IMR-90 (cell line): ENCODE results near the gene IGF2R. TPM values are rescaled to one million over a fixed set of nuclear protein-coding genes. Genes with fewer than 3 reads are reported as not detected.

Experiments
- ATAC-seq: fragments of 200-7000 bp; cut with Tn5 transposase; 2 replicates; pipeline ENCODE4 v1.9.1; 2020; ENCODE audit warnings: low read depth, mild to moderate bottlenecking, moderate library complexity
- BruUV-seq: library from RNA; stranded (reverse); fragments of 400-500 nt; replicated peaks from 2 replicates; lab custom pipeline; 2021; lab: Mats Ljungman, UMichigan
- CTCF ChIA-PET: fragments of 300-600 bp; formaldehyde crosslinking; extraction: SDS; loops from one replicate; lab custom pipeline; 2021; ENCODE audit warnings: antibody characterized with exemption; lab: Yijun Ruan, JAX
- POLR2A ChIA-PET: fragments of 300-600 bp; sonication (Branson Sonifier 250); formaldehyde crosslinking; loops from one replicate; lab custom pipeline; 2022; ENCODE audit warnings: antibody characterized with exemption; ENCODE audit not compliant: unreplicated experiment; lab: Charles Lee
- DNase-seq: peaks from one replicate; pipeline ENCODE4 v3.0.0; 2013
- H2AFZ ChIP-seq: replicated peaks from 2 replicates; pipeline ENCODE3; 2013; ENCODE audit warnings: low read length, mild to moderate bottlenecking; ENCODE audit not compliant: poor library complexity
- H2AK5ac ChIP-seq: 2 replicates; pipeline ENCODE4 v1.6.1; 2013; ENCODE audit warnings: low read depth, low read length, inconsistent platforms
- H2AK9ac ChIP-seq: replicated peaks from 2 replicates; pipeline ENCODE3; 2013; ENCODE audit warnings: mild to moderate bottlenecking, low read depth, low read length, moderate library complexity; ENCODE audit not compliant: poor library complexity
- H2BK120ac ChIP-seq: 2 replicates; pipeline ENCODE4 v1.6.1; 2013; ENCODE audit warnings: low read depth, low read length, inconsistent platforms
- H2BK15ac ChIP-seq: 3 replicates; pipeline ENCODE4 v1.6.1; 2013; ENCODE audit warnings: low read depth, low read length, inconsistent platforms
- H2BK20ac ChIP-seq: 2 replicates; pipeline ENCODE4 v1.6.1; 2013; ENCODE audit warnings: low read depth, mild to moderate bottlenecking, inconsistent platforms, low read length, moderate library complexity
- H2BK5ac ChIP-seq: 2 replicates; pipeline ENCODE4 v1.6.1; 2013; ENCODE audit warnings: mild to moderate bottlenecking, low read depth, low read length, inconsistent platforms; ENCODE audit not compliant: poor library complexity, severe bottlenecking
- H3K14ac ChIP-seq: replicated peaks from 2 replicates; pipeline ENCODE4 v1.6.1; 2013; ENCODE audit warnings: low read depth, low read length, inconsistent platforms
- H3K18ac ChIP-seq: 2 replicates; pipeline ENCODE4 v1.6.1; 2013; ENCODE audit warnings: low read depth, low read length, control low read depth
- H3K23ac ChIP-seq: 2 replicates; pipeline ENCODE4 v1.6.1; 2013; ENCODE audit warnings: low read depth, low read length, inconsistent platforms
- H3K27ac ChIP-seq: 2 replicates; pipeline ENCODE4 v1.5.1; 2013; ENCODE audit warnings: mild to moderate bottlenecking, control low read depth, low read length; ENCODE audit not compliant: insufficient read depth
- H3K27me3 ChIP-seq: 2 replicates; pipeline ENCODE4 v1.6.1; 2013; ENCODE audit warnings: low read length; ENCODE audit not compliant: control insufficient read depth, insufficient read depth
- H3K36me3 ChIP-seq: 2 replicates; pipeline ENCODE4 v1.6.1; 2013; ENCODE audit warnings: low read length, mixed read lengths; ENCODE audit not compliant: control insufficient read depth, insufficient read depth
- H3K4ac ChIP-seq: 2 replicates; pipeline ENCODE4 v1.6.1; 2013; ENCODE audit warnings: low read depth, low read length, inconsistent platforms
- H3K4me1 ChIP-seq: 2 replicates; pipeline ENCODE4 v1.6.1; 2013; ENCODE audit warnings: low read length, mixed read lengths; ENCODE audit not compliant: control insufficient read depth, insufficient read depth
- H3K4me2 ChIP-seq: 2 replicates; pipeline ENCODE4 v1.6.1; 2013; ENCODE audit warnings: low read depth, mild to moderate bottlenecking, control low read depth, low read length, moderate library complexity
- H3K4me3 ChIP-seq: 2 replicates; pipeline ENCODE4 v1.5.1; 2013; ENCODE audit warnings: low read depth, mild to moderate bottlenecking, control low read depth, low read length, moderate library complexity; ENCODE audit not compliant: insufficient read depth
- H3K56ac ChIP-seq: 2 replicates; pipeline ENCODE4 v1.6.1; 2013; ENCODE audit warnings: low read length, inconsistent platforms; ENCODE audit not compliant: insufficient read depth; ENCODE audit errors: extremely low read depth
- H3K79me1 ChIP-seq, 2 experiments: 2 replicates each; pipeline ENCODE4 v1.6.1; 2013; ENCODE audit warnings: low read length in 2 of 2, inconsistent platforms in 1 of 2, low read depth in 1 of 2
- H3K9ac ChIP-seq: 2 replicates; pipeline ENCODE4 v1.6.1; 2013; ENCODE audit warnings: low read depth, low read length, control low read depth
- H3K9me1 ChIP-seq: 2 replicates; pipeline ENCODE4 v1.6.1; 2013; ENCODE audit warnings: low read length, inconsistent platforms; ENCODE audit not compliant: insufficient read depth
- H3K9me3 ChIP-seq: 2 replicates; pipeline ENCODE4 v1.6.1; 2013; ENCODE audit warnings: low read length; ENCODE audit not compliant: control insufficient read depth, insufficient read depth
- H4K20me1 ChIP-seq: 2 replicates; pipeline ENCODE4 v1.6.1; 2013; ENCODE audit warnings: low read length, inconsistent platforms; ENCODE audit not compliant: insufficient read depth
- H4K5ac ChIP-seq: 2 replicates; pipeline ENCODE4 v1.6.1; 2013; ENCODE audit warnings: mild to moderate bottlenecking, low read depth, low read length, control low read depth
- H4K8ac ChIP-seq, 2 experiments: 2 replicates each; pipeline ENCODE4 v1.6.1; 2013; ENCODE audit warnings: low read depth in 2 of 2, low read length in 2 of 2, control low read depth in 1 of 2, inconsistent platforms in 1 of 2
- H4K91ac ChIP-seq: 2 replicates; pipeline ENCODE4 v1.6.1; 2013; ENCODE audit warnings: low read depth, low read length, inconsistent platforms; ENCODE audit not compliant: insufficient read depth
- CHD1 ChIP-seq: IDR thresholded peaks from 2 replicates; pipeline ENCODE4 v1.6.1; 2012; ENCODE audit warnings: low read depth, low read length, improper control_type of control experiment
- MAZ ChIP-seq: IDR thresholded peaks from 2 replicates; pipeline ENCODE4 v1.6.1; 2012; ENCODE audit warnings: low read depth, mild to moderate bottlenecking, low read length, improper control_type of control experiment, moderate library complexity, borderline replicate concordance
- MXI1 ChIP-seq: IDR thresholded peaks from 2 replicates; pipeline ENCODE4 v1.6.1; 2012; ENCODE audit warnings: low read depth, mild to moderate bottlenecking, low read length, moderate library complexity, borderline replicate concordance
- NFE2L2 ChIP-seq: fragments of 150-350 bp; IDR thresholded peaks from 2 replicates; pipeline ENCODE4 v1.6.1; 2016; ENCODE audit warnings: low read depth, mild to moderate bottlenecking, low read length
- POLR2A ChIP-seq: IDR thresholded peaks from 2 replicates; pipeline ENCODE4 v1.6.1; 2012; ENCODE audit warnings: mild to moderate bottlenecking, low read depth, low read length
- RAD21 ChIP-seq: IDR thresholded peaks from 2 replicates; pipeline ENCODE4 v1.6.1; 2012; ENCODE audit warnings: low read length, improper control_type of control experiment
- RFX5 ChIP-seq: IDR thresholded peaks from 2 replicates; pipeline ENCODE4 v1.8.0; 2012; ENCODE audit warnings: low read depth, mild to moderate bottlenecking, low read length, moderate library complexity
- SMC3 ChIP-seq: fragments of 150-350 bp; IDR thresholded peaks from 2 replicates; pipeline ENCODE4 v1.6.1; 2016; ENCODE audit warnings: low read depth, mild to moderate bottlenecking, antibody characterized with exemption, low read length, moderate library complexity
- WGBS, 2 experiments: methylation state at CpG; one replicate each; pipeline versions ENCODE4 v1.1.5 to v1.1.7; 2013; ENCODE audit warnings: missing lambda C conversion rate in 2 of 2; ENCODE audit not compliant: insufficient read length in 1 of 2; ENCODE audit errors: extremely low coverage in 2 of 2; 5-methylcytosine and 5-hydroxymethylcytosine counted together
- dilution Hi-C: fragments of 300-500 bp; cut with HindIII; formaldehyde crosslinking; loops from one replicate; pipeline ENCODE4 v1.14.3; 2018; ENCODE audit warnings: low sequenced_read_pairs; ENCODE audit not compliant: unreplicated experiment
- in situ Hi-C: fragments of 300-500 bp; cut with MboI; formaldehyde crosslinking; loops from 3 replicates; pipeline ENCODE4 v1.14.3; 2019; ENCODE audit warnings: low sequenced_read_pairs, inconsistent platforms, mixed read lengths
- intact Hi-C: fragments of 100-400 bp; cut with micrococcal nuclease; formaldehyde crosslinking; loops from 2 replicates; pipeline ENCODE4 v1.10.0; 2022
- polyA plus RNA-seq, 3 experiments: library from polyadenylated mRNA; depleted of rRNA; stranded (reverse); fragments of >200 nt; gene quantifications; 2 replicates each; pipeline ENCODE4 v1.2.3, GENCODE V29; 2012; ENCODE audit warnings: low replicate concordance in 1 of 3
- total RNA-seq: library from RNA; depleted of rRNA; stranded (reverse); fragments of >200 nt; gene quantifications from 2 replicates; pipeline ENCODE4 v1.2.3, GENCODE V29; 2012
- TF ChIP-seq, protein P1 (sequence below): fragments of 150-350 bp; IDR thresholded peaks from 2 replicates; pipeline ENCODE4 v1.6.1; 2016; ENCODE audit warnings: low read depth, mild to moderate bottlenecking, low read length, moderate library complexity, borderline replicate concordance
- TF ChIP-seq, protein P2 (sequence below): conservative IDR thresholded peaks from 2 replicates; pipeline ENCODE4 v1.5.1; 2012; ENCODE audit warnings: mild to moderate bottlenecking, low read depth, low read length, improper control_type of control experiment

Gene IGF2R
- total and polyA plus RNA-seq, 2 of the 4 experiments (the other 2 are of a cell fraction) = 33.2 to 41.4 TPM

DNA sequence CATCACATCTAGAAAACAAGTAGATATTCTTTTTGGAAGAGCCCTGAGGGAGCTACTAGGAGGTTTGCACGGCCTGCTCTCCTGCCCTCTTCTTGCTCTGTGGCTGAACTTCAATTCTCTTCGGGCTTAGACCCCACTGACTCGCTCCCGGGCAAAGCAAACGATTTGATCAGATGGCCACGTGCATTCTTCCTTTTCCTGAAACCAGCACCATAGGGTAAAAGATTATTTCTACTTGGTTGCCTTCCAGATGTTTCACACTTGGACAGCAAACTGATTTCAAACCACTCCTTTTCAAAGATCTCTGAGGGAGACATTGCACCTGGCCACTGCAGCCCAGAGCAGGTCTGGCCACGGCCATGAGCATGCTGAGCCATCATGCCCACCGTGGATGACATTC is 152.7 kb downstream of the IGF2R start, which contains the start of gene SLC22A1:
SLC22A1 (plus strand) TSS at position 258 of the 400 bp plus-strand sequence; CDS start at position 379, 121 bp downstream.
- Histone ChIP-seq H3K27ac (no peak within 1 kb of the TSS), H3K36me3 (no peaks in the 10 kb centered on the region), H3K9me3 (no peaks in the 10 kb centered on the region; the same call in 1 of the 2 replicates), H4K5ac (no peak within 1 kb of the TSS), H4K20me1 (no peaks in the 10 kb centered on the region), H2BK5ac (no peak within 1 kb of the TSS), H3K4me2 (no peak within 1 kb of the TSS), H3K27me3 (no peaks in the 10 kb centered on the region), H3K4ac (no peak within 1 kb of the TSS), H2AK5ac (no peak within 1 kb of the TSS), H3K4me3 (no peak within 1 kb of the TSS), H2AFZ (no peak within 1 kb of the TSS), H3K23ac (no peak within 1 kb of the TSS), H3K79me1 (no peaks in the 10 kb centered on the region), H4K91ac (no peak within 1 kb of the TSS), H3K14ac (no peak within 1 kb of the TSS), H3K9me1 (no peaks in the 10 kb centered on the region; the same call in 1 of the 2 replicates), H2AK9ac (no peak within 1 kb of the TSS), H3K56ac (no peak within 1 kb of the TSS), H2BK20ac (no peak within 1 kb of the TSS), H3K18ac (no peak within 1 kb of the TSS), H4K8ac (no peak within 1 kb of the TSS), H2BK120ac (no peak within 1 kb of the TSS), H3K9ac (no peak within 1 kb of the TSS), H3K4me1 (no peaks in the 10 kb centered on the region), H2BK15ac (no peak within 1 kb of the TSS)
- TF ChIP-seq RAD21 = no peak
- TF ChIP-seq, protein P1, sequence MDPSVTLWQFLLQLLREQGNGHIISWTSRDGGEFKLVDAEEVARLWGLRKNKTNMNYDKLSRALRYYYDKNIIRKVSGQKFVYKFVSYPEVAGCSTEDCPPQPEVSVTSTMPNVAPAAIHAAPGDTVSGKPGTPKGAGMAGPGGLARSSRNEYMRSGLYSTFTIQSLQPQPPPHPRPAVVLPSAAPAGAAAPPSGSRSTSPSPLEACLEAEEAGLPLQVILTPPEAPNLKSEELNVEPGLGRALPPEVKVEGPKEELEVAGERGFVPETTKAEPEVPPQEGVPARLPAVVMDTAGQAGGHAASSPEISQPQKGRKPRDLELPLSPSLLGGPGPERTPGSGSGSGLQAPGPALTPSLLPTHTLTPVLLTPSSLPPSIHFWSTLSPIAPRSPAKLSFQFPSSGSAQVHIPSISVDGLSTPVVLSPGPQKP = no peak
- TF ChIP-seq NFE2L2 = no peak
- TF ChIP-seq MAZ = no peak
- TF ChIP-seq MXI1 = no peak
- TF ChIP-seq SMC3 = no peak
- no peak for TF ChIP-seq RFX5
- no peak for TF ChIP-seq POLR2A
- TF ChIP-seq, protein P2, sequence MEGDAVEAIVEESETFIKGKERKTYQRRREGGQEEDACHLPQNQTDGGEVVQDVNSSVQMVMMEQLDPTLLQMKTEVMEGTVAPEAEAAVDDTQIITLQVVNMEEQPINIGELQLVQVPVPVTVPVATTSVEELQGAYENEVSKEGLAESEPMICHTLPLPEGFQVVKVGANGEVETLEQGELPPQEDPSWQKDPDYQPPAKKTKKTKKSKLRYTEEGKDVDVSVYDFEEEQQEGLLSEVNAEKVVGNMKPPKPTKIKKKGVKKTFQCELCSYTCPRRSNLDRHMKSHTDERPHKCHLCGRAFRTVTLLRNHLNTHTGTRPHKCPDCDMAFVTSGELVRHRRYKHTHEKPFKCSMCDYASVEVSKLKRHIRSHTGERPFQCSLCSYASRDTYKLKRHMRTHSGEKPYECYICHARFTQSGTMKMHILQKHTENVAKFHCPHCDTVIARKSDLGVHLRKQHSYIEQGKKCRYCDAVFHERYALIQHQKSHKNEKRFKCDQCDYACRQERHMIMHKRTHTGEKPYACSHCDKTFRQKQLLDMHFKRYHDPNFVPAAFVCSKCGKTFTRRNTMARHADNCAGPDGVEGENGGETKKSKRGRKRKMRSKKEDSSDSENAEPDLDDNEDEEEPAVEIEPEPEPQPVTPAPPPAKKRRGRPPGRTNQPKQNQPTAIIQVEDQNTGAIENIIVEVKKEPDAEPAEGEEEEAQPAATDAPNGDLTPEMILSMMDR = no peak
- TF ChIP-seq CHD1 = no peak
- dilution Hi-C loops = no loop called here
- no TSS peak for BruUV-seq
- 80% methylated on average over 1 of the region's 8 CpGs; no CpG with 5 or more reads in 1 of the 2 experiments for WGBS, 2 experiments
- ChIA-PET CTCF (no interaction called here), POLR2A (no interaction called here)
- intact Hi-C loops = no loop called here
- DNase-seq (no peak), ATAC-seq (no peak)
- in situ Hi-C loops = no loop called here
